HK-2 (cell line): Measurements from ENCODE around the gene RDH8.
"Not testable (repeated sequence)": the region's sequence is repeated elsewhere in the genome, so short reads cannot be mapped to it uniquely, and the experiment has no call there.

Experiments
- DNase-seq: peaks from one replicate; pipeline ENCODE4 v3.0.0-alpha.2; 2018; ENCODE audit not compliant: unreplicated experiment

The RDH8 gene

DNA sequence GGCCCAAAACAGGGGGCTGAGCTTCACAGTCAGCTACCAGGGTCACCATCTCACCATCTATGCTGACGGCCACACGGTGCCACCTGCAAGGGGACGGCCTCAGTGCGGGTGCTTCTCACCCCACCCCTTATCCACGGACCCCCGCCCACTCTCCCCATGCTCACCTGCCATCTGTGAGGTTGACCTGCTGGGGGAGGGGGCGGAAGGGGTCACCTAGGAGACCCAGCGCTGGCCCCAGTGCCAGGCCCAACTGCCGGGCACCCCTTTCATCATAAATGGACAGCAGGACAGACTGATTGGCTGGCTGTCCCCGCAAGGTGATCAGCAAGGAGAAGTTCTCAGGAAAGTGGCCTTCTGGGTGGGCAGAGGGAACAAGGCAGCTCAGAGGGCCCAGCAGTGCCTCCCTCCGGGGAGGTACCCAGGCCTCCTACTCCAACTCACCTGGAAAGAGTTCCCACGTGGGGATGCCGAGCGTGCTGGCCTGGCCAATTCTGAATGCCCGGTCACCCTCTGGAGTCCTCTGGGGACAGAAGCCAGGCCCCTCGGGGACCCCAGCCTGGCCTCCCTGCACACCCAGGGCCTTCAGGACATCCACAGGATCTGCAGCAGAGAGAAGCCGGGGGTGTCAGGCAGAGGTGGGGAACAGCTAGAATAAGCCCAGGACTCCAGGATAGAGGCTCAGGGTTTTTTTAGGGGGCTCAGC lies 7.5 kb upstream of the RDH8 start:
- DNase-seq: no peak

DNA sequence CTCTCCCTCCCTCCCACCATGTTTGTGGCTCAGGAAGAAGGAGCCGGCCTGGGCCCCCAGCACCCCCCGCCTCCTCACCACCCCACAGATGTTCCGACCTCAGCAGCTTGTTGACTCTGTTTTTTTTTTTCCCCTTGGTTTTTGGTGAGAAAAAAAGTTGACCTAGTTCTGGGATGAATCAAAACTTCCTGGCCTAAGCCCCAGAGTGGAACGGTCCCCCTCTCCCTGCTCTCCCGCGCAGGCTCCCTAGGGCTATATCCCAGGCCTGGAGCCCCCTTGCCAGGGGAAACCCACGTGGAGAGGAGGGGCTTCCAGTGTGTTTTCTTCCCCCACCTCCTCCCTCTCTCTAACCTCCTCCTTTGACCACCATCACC lies 7.0 kb upstream of the RDH8 start:
- DNase-seq: no peak

DNA sequence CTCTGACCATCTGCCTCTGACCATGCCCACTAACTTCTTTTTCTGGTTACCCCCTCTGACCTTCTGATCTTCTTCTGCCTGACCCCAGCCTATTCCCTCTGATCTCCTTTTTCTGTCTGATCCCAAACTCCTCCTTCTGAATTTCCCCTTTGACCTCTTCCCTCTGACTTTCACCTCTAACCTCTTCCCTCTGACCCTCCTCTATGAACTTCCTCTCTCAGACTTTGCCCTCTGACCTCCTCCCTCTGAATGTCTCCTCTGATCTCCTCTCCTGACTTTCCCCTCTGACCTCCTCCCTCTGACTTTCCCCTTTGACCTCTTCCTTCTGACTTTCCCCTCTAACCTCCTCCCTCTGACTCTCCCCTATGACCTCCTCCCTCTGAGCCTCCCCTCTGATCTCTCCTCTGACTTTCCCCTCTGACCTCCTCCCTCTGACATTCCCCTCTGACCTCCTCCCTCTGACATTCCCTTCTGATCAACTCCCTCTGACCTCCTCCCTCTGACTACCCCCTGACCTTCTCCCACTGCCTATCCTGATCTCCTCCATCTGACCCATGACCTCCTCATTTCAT lies 6.4 kb upstream of the RDH8 start:
- no peak for DNase-seq

DNA sequence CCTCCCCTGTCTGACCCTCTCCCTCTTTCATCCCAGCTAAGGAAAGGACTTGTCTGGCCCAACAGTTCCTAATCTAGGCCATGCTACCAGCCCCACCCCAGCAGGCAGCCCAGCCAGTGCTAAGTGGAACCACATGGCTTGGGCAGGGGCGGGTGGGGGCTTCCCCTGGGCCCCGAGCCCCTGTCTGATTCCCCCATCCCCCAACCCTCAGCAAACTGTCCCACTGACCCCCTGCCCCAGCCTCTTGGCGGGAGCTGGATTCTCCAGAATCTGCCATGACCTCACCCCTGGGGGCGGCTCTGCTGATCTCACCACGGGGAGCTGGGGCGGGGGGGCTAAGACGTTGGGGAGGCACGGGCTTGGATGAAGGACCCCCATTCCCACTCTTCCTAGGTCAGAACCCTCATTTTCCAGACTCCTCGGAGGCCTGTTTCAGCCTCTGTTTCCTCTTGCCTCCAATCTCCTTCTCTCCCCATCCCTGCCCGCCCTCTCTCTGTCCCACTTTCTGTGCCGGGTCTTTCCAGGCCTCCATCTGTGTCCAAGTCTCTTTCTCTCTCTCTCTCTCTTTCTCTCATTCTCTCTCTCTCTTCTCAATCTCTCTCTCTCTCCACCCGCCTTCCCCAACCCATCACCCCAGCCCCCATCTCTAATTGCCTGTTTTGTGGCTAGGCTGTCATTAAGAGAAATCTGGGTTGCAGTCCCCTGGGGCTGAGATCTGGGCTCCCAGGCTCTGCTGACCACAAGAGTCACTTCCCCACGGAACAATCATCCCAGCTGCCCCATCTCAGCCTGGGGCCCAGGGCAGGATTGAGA lies 5.7 kb upstream of the RDH8 start:
- DNase-seq: no peak

DNA sequence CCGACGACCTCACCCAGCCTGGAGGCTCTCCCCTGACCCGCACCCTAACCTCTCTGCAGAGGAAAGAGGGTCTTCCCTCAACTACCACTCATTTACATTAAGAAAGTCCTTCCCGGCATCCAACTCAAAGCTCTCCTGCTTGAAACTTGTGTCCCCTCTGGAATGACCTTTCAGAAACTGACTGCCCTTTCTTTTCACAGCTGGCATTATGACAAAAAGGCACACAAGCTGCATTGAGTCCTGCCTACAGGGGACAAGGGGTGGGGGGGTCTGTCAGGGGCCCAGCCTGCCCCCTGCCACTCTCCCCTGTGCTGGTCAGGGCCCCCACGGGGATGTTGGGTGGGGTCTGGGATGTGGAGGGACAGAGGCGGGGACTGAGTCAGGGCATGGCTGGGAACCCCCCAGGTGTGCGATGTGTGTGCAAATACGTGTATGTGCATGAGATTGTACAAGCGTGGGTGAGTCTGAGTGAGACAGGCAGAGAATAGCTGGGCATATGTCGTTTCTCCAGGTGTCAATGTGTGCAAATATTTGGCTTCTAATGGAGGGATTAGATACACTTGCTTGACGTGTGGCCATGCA lies 5.0 kb upstream of the RDH8 start:
- no peak for DNase-seq

DNA sequence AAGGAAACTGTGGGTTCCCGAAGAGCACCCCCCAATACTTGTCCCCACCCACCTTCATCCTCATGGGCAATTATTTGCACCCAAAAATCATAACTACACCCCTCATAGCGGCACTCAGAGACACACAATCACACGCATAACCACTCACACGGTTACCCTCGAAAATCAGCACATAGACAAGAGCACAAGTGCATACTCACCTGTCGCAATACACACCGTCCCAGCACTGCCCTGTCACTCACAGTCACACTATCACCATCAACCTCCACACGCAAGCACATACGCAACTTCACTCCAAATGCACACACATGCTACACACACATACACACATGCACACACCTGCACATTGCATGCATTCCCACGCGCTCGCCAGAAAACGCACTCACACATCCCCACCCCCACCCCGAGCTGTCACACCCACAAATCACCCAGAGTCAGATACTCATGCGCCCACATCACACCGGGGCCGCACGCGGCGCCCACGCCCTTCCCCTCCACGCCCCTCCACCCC lies 3.5 kb upstream of the RDH8 start:
- DNase-seq: no peak

DNA sequence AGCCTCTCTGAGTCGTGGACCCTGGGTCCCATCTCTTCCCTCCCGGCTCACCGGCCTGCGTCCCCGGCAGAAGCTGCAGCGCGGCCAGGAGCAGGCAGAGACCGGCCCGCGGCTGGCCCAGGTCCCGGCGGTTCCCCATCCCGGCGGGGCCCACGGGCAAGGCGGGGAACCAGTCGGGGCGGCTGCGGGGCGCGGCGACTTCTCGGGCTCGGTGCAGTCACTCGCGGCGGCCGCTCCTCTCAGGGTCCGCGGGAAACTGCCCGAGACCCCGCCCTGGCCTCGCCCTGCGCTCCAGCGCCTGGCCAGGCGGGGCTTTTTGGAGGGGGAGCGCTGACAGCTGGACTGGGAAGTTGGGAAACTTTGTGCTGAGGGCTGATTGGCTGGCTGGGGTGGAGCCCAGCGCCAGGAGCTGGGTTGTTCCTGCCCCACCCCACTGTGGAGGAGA lies 3.0 kb upstream of the RDH8 start, which contains the start of gene COL5A3:
TSS of gene COL5A3 (minus strand) at position 258 of the 445 bp plus-strand sequence. CDS start at position 139, 119 bp downstream.
- DNase-seq: no peak

DNA sequence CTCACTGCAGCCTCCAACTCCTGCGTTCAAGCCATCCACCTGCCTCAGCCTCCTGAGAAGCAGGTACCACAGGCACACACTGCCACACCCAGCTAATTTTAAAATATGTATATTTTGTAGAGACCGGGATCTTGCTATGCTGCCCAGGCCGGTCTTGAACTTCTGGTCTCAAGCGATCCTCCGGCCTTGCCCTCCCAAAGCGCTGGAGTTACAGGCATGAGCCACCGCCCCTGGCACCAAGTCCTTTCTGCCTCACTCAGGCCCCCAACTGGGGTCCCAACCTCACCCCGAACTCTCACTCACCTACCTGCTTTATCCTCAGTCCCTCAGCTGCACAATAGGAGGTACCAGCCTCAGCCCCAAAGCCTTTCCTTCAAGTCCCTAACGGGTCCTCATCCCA lies 2.3 kb upstream of the RDH8 start:
- DNase-seq: no peak

DNA sequence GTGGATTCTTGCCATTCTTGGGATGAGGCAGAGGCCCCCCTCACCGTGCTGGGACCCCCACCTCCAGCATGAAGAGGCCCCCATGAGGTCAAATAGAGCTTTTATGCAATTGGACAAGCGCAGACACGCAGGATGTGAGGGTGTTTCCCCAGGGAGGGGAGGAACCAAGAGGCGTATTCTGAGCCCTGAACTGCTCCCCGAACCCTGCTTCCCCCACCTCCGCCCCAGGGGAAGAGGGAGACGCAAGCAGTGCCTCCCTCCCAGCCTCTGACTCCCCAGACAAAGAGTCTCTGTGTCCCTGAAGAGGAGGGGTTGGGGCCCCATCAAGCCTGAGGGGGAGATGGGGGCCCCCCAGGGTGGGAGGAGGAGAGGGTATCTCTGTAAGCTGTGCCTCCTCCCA lies 1.3 kb upstream of the RDH8 start:
- no peak for DNase-seq

DNA sequence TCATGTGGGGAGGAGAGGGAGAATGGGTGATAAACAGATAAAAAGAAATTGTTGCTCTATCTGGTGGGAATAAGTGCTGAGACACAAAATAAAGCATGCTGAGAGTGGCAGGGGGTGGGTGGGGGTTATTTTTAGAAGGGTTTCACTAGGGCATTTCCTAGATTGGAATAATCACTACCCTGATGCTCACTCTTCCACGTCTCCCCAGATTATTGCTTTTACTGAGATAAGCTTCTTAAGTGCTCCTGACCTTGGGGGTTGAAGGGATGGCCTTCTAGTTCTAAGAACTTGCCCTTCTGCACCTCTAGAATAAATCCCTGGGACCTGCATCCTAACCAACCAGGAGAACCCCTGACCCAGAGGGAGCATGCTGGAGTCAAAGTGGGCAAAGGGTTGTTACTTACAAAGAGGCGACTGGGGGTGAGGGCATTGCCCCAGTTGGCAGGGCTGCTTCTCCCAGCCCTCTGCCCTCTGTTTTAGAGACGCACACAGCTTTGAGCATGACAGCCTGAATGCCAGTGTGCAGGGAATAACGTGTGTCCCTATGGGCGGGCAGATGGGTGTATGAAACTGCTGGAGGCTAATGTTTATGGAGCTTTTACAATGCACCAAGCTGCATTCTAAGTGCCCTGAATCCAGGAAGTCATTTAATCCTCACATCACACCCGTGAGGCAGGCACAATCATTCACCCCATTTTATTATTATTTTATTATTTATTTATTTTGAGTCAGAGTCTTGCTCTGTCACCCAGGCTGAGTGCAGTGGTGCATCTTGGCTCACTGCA lies 743 bp downstream of the RDH8 start:
- no peak for DNase-seq

DNA sequence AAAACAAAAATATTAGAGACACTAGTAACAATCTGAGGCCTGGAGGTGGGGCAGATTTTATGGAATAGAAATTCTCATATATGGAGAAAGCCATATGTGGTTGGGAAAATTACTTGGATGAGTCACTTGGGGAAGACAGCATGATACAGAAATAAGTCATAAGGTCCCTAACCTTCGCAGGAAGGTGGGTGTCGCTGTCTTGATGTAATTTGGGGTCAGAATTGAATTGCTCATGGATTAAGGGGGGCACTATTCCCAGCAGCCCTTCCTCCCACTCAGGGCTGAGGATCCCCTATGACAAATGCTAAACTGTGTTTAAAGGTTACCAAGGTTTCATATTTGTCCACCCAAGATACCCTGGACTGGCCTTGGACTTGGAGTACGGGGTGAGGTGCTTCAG lies 5.0 kb downstream of the RDH8 start:
- no peak for DNase-seq

DNA sequence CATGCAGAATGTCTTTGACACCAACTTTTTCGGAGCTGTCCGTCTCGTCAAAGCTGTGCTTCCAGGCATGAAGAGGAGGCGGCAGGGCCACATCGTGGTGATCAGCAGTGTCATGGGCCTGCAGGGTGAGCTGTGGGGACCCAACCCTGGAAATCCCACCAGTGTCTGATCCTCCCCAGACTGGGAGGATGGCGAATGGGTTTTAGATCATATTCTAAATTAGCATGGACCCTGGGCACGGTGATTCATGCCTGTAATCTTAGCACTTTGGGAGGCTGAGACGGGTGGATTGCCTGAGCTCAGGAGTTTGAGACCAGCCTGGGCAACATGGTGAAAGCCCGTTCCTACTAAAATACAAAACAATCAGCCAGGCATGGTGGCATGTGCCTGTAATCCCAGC lies 5.5 kb downstream of the RDH8 start:
- no peak for DNase-seq

DNA sequence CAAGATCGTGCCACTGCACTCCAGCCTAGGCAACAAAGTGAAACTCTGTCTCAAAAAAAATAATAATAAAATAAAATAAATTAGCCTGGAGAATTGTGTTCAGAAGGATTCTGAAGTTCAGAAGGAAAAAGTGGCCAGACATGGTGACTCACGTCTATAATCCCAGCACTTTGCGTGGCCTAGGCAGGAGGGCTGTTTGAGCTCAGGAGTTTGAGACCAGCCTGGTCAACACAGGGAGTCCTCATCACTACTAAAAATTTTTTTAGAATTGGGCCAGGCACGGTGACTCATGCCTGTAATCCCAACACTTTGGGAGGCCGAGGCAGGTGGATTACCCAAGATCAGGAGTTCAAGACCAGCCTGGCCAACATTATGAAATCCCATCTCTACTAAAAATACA lies 6.0 kb downstream of the RDH8 start:
- DNase-seq: no peak

DNA sequence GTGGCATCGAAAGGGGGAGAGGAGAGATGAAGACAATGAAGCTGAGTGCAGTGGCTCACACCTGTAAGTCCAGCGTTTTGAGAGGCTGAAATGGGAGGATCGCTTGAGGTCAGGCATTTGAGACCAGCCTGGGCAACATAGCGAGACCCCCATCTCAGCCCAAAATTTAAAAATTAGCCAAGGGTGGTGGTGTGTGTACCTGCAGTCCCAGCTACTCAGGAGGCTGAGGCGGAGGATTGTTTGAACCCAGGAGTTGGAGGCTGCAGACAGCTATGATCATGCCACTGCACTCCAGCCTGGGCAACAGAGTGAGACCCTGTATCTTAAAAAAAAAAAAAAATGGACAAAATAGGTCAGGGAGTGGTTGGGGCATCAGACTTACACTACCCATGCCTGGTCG lies 7.6 kb downstream of the RDH8 start:
- no peak for DNase-seq

DNA sequence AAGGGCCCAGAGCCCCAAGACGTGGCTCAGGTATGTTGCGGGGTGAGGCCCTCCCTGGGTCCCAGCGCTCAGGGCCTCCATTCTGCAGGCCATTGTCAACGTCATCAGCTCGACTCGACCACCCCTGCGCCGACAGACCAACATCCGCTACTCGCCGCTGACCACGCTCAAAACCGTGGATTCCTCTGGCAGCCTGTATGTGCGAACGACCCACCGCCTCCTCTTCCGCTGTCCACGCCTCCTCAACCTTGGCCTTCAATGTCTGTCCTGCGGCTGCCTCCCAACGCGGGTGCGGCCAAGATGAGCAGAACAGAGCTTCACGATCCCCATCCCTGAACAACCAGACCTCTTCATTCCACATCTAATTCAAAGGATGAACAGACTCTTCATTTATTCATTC lies 8.2 kb downstream of the RDH8 start:
- no peak for DNase-seq

DNA sequence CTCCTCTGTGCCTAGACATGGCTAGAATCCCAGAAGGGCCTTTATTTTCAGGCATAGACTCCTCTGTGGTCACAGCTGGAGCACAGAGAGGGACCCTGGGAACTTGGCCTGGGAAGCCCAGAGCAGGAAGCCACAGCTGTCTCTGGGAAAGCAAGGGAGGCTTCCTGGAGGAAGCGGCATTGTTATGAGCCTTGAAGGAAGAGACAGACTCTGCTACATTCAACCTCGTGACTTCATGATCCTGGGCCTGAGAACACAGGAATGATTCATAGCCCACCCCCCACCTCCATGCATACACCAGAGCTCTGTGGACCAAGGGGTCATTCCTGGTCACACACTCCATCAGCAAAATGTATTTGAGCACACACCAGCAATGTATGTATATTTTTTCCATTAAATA lies 8.6 kb downstream of the RDH8 start:
- no peak for DNase-seq

DNA sequence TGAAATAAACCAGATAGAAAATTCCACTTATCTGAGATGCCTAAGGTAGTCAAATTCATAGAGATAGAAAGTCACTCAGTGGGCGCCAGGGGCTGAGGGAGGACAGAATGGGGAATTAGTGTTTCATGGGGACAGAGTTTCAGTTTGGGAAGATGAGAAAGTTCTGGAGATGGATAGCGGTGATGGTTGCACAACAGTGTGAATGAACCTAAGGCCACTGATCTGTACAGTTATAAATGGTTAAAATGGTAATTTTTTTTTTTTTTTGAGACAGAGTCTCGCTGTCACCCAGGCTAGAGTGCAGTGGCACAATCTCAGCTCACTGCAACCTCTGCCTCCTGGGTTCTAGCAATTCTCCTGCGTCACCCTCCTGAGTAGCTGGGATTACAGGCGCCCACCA lies 9.8 kb downstream of the RDH8 start:
- not testable (repeated sequence) for DNase-seq

DNA sequence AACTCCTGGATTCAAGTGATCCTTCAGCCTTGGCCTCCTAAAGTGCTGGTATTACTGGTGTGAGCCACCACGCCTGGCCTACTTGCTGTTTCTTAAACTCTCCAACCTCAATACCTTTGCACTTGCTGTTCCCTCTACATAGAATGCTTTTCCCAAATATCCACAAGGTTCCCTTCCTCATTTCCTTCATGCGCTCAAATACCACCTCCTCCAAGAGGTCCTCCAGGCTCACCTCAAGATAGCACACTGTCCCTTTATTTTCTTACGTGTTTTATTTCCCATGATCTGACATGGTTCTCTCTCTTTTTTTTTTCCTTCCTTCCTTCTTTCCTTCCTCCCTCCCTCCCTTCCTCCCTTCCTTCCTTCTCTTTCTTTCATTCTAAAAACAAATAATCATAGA lies 13.5 kb downstream of the RDH8 start:
- no peak for DNase-seq

DNA sequence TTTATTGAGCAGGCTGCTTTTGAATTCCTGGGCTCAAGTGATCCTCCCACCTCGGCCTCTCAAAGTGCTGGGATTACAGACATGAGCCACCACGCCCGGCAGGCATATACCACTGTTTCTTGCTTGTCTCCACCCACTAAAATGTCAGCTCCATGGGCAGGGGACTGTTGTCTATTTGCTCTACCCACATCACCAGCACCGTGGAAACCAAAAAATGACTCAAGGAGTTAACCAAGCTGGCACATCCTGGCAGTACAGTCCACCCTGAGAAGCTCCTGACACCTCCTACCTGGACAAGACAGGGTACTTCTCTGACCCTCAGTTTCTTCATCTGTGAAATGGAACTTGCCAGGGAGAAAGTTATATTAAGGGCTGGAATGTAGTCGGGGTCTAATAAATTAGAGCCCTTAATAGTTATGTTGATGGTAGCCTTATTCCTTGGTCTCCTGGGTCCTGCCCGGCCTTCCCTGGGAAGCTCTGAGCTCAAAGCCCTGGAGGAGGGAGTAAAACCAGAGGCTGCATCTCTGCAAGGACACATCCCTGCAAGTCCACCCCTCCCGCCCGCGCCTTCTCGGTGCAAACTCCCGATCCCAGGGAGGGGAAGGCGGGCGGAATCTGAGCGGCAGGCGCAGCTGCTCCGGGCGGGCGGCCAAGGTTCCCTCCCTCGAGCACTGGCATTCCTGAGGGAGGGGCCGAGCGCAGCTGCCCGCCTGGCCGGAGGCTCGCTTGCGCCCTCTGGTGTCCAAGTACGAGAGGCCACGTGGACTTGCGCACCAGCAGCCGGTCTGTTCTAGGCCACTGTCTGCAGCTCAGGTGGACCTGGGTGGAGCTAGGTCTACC lies 14.1 kb downstream of the RDH8 start:
- peak; percentile 97 for DNase-seq

DNA sequence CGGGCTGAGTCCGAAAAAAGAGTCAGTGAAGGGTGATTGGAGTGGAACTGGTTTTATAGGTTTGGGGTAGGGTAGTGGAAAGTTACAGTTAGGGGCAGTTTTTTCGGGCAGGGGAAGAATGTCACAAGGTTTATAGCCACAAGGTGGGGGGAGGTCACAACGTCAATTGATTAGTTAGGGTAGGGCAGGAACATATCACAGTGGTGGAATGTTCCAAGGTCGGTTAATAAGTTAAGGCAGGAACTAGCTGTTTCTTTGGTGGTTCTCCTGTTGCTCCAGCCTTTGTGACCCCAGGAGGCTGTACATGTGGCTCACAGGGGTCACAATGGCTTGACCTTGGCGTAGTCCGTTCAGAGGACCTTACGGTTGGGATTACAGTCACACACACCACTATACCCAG lies 20.3 kb downstream of the RDH8 start:
- DNase-seq: no peak

DNA sequence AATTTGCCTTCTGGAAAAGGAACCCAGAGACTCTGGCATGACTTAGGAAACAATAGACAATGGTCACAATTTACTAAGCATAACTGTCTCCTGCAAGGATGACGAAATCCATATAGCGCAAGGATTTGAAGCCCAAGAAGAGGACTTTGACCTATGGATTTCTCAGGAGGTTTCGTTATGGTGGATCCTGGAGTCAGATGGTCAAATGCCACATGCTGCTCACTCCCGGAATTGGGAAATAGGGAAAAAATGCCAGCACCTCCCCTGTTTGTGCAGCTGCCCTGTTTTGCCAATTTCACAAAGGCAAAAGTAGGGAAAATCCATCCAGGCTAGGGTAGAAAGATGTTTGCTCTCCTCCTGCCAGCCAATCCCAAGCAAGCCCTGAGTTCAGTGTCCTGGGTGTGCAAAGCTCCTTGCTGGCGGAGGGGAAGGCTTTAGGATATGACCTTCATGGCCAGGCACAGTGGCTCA lies 23.4 kb downstream of the RDH8 start:
- DNase-seq: no peak
